SJSA1 (cell line): Measurements from ENCODE around the gene KMT2A. TPM values are rescaled to one million over a fixed set of nuclear protein-coding genes. Genes with fewer than 3 reads are reported as not detected.

Source experiments
- DNase-seq, 2 experiments: peaks; one replicate each; pipeline ENCODE4 v3.0.0-alpha.2; 2015 to 2020; ENCODE audit warnings: low spot score in 2 of 2, low read depth in 1 of 2
- H3K27ac ChIP-seq: fragments of 250-450 bp; sonication (Bioruptor Pico); 2 replicates; pipeline ENCODE4 v1.5.1; 2020; ENCODE audit warnings: mild to moderate bottlenecking, moderate library complexity
- H3K27me3 ChIP-seq: fragments of 250-450 bp; sonication (Bioruptor Pico); replicated peaks from 2 replicates; pipeline ENCODE4 v1.5.1; 2020; ENCODE audit warnings: mild to moderate bottlenecking, moderate library complexity
- H3K36me3 ChIP-seq: fragments of 250-450 bp; sonication (Bioruptor Pico); 2 replicates; pipeline ENCODE4 v1.5.1; 2020; ENCODE audit warnings: mild to moderate bottlenecking
- H3K4me1 ChIP-seq: fragments of 250-450 bp; sonication (Bioruptor Pico); replicated peaks from 2 replicates; pipeline ENCODE4 v1.6.1; 2021; ENCODE audit warnings: mild to moderate bottlenecking
- H3K4me3 ChIP-seq: fragments of 250-450 bp; sonication (Bioruptor Pico); 2 replicates; pipeline ENCODE4 v1.5.1; 2020; ENCODE audit warnings: mild to moderate bottlenecking
- H3K9me3 ChIP-seq: fragments of 250-450 bp; sonication (Bioruptor Pico); replicated peaks from 2 replicates; pipeline ENCODE4 v1.5.1; 2020; ENCODE audit warnings: mild to moderate bottlenecking
- total RNA-seq: library from RNA; depleted of rRNA; stranded (reverse); fragments of >200 nt; shearing (Covaris generic); gene quantifications from 2 replicates; pipeline ENCODE4 v1.2.3, GENCODE V29; 2014

KMT2A gene
- total RNA-seq, 1 experiment from 2014 or later = 13.4 TPM

GRCh38 chr11:118527109-118527508, 90.8 kb downstream of the KMT2A start, which contains the start of gene TTC36:
TSS of gene TTC36 (plus strand) at chr11:118527474. CDS start at chr11:118527495, 21 bp downstream.
- Histone ChIP-seq H3K4me1 (peaks cover 13% of the 10 kb centered on the region), H3K27ac (no peak within 1 kb of the TSS), H3K4me3 (no peak within 1 kb of the TSS), H3K9me3 (0 out of 2 replicates have a peak, but pooled peaks cover 3% of the 10 kb centered on the region), H3K36me3 (peaks cover 3% of the 10 kb centered on the region; the same call in 1 of the 2 replicates), H3K27me3 (no peaks in the 10 kb centered on the region)
- no peak for DNase-seq

GRCh38 chr11:118528511-118528910, 92.2 kb downstream of the KMT2A start:
- H3K4me1 ChIP-seq = peaks cover 13% of the 10 kb centered on the region
- no peaks in the 10 kb centered on the region for H3K36me3 ChIP-seq
- DNase-seq = no peak
- 0 out of 2 replicates have a peak, but pooled peaks cover 3% of the 10 kb centered on the region for H3K9me3 ChIP-seq
- no peak overlapping the region for H3K4me3 ChIP-seq
- no peaks in the 10 kb centered on the region for H3K27me3 ChIP-seq
- no peak overlapping the region for H3K27ac ChIP-seq

GRCh38 chr11:118529584-118530175, 93.4 kb downstream of the KMT2A start:
- Histone ChIP-seq H3K9me3 (0 out of 2 replicates have a peak, but pooled peaks cover 3% of the 10 kb centered on the region), H3K27ac (no peak overlapping the region), H3K4me3 (no peak overlapping the region), H3K36me3 (no peaks in the 10 kb centered on the region), H3K27me3 (no peaks in the 10 kb centered on the region), H3K4me1 (peaks cover 13% of the 10 kb centered on the region)
- no peak for DNase-seq

GRCh38 chr11:118530180-118530682, 93.9 kb downstream of the KMT2A start:
- no peak overlapping the region for H3K27ac ChIP-seq

GRCh38 chr11:118530683-118531596, 94.6 kb downstream of the KMT2A start, which contains the start of gene TMEM25:
TSS of gene TMEM25 (plus strand) at chr11:118531192. CDS start at chr11:118531802, 610 bp downstream.
- Histone ChIP-seq H3K4me3 (peak within 1 kb of the TSS; percentile 67), H3K27ac (no peak within 1 kb of the TSS), H3K27me3 (no peaks in the 10 kb centered on the region), H3K9me3 (0 out of 2 replicates have a peak, but pooled peaks cover 3% of the 10 kb centered on the region), H3K36me3 (no peaks in the 10 kb centered on the region), H3K4me1 (peaks cover 13% of the 10 kb centered on the region)
- peak in 1 of 2 experiments; percentile 30 for DNase-seq

More at GRCh38 chr11:118530180-118530682, 93.9 kb downstream of the KMT2A start:
- no peaks in the 10 kb centered on the region for H3K27me3 ChIP-seq
- H3K4me3 ChIP-seq = peak overlapping the region; percentile 67
- H3K9me3 ChIP-seq = 0 out of 2 replicates have a peak, but pooled peaks cover 3% of the 10 kb centered on the region
- peaks cover 13% of the 10 kb centered on the region for H3K4me1 ChIP-seq
- no peak for DNase-seq
- no peaks in the 10 kb centered on the region for H3K36me3 ChIP-seq

GRCh38 chr11:118531597-118532084, 95.3 kb downstream of the KMT2A start:
- Histone ChIP-seq H3K27ac (no peak overlapping the region), H3K4me1 (peaks cover 13% of the 10 kb centered on the region), H3K9me3 (0 out of 2 replicates have a peak, but pooled peaks cover 3% of the 10 kb centered on the region)

GRCh38 chr11:118532091-118532490, 95.8 kb downstream of the KMT2A start:
- no peak for DNase-seq
- H3K36me3 ChIP-seq = no peaks in the 10 kb centered on the region
- no peaks in the 10 kb centered on the region for H3K27me3 ChIP-seq
- 0 out of 2 replicates have a peak, but pooled peaks cover 3% of the 10 kb centered on the region for H3K9me3 ChIP-seq
- peaks cover 13% of the 10 kb centered on the region for H3K4me1 ChIP-seq
- no peak overlapping the region for H3K4me3 ChIP-seq
- no peak overlapping the region for H3K27ac ChIP-seq

More at GRCh38 chr11:118531597-118532084, 95.3 kb downstream of the KMT2A start:
- DNase-seq = no peak
- H3K4me3 ChIP-seq = peak overlapping the region; percentile 67
- H3K36me3 ChIP-seq = no peaks in the 10 kb centered on the region
- H3K27me3 ChIP-seq = no peaks in the 10 kb centered on the region

- H3K27me3 ChIP-seq = no peaks in the 10 kb centered on the region
- H3K9me3 ChIP-seq = 0 out of 2 replicates have a peak, but pooled peaks cover 3% of the 10 kb centered on the region
- no peaks in the 10 kb centered on the region for H3K36me3 ChIP-seq
- peaks cover 23% of the 10 kb centered on the region for H3K4me1 ChIP-seq
- no peak overlapping the region for H3K4me3 ChIP-seq
- no peak overlapping the region for H3K27ac ChIP-seq
- DNase-seq = no peak
These were observed 96.8 kb downstream of the KMT2A start for GRCh38 chr11:118532852-118533768.

GRCh38 chr11:118533769-118534729, 97.8 kb downstream of the KMT2A start:
- Histone ChIP-seq H3K27me3 (no peaks in the 10 kb centered on the region), H3K36me3 (no peaks in the 10 kb centered on the region), H3K4me1 (peaks cover 29% of the 10 kb centered on the region), H3K4me3 (no peak overlapping the region), H3K27ac (no peak overlapping the region), H3K9me3 (0 out of 2 replicates have a peak, but pooled peaks cover 3% of the 10 kb centered on the region)
- no peak for DNase-seq

- no peak for DNase-seq
- Histone ChIP-seq H3K4me1 (peaks cover 29% of the 10 kb centered on the region), H3K27ac (no peak overlapping the region), H3K27me3 (no peaks in the 10 kb centered on the region), H3K4me3 (no peak overlapping the region), H3K36me3 (no peaks in the 10 kb centered on the region), H3K9me3 (0 out of 2 replicates have a peak, but pooled peaks cover 3% of the 10 kb centered on the region)
These were observed 99.0 kb downstream of the KMT2A start for GRCh38 chr11:118535261-118535660.

GRCh38 chr11:118536726-118537125, 100.4 kb downstream of the KMT2A start:
- H3K4me1 ChIP-seq = peaks cover 20% of the 10 kb centered on the region
- no peak for DNase-seq
- no peak overlapping the region for H3K27ac ChIP-seq
- H3K36me3 ChIP-seq = no peaks in the 10 kb centered on the region
- no peaks in the 10 kb centered on the region for H3K9me3 ChIP-seq
- no peak overlapping the region for H3K4me3 ChIP-seq
- no peaks in the 10 kb centered on the region for H3K27me3 ChIP-seq
